ENCODE data around the gene SPAG17. TPM values are rescaled to one million over a fixed set of nuclear protein-coding genes. Genes with fewer than 3 reads are reported as not detected.

The SPAG17 gene
- total RNA-seq, 1 experiment from 2014 or later, result 0.52 TPM

- DNase-seq (ENCODE audit: low spot score), result no peak
- Mint-ChIP-seq H3K27me3 (ENCODE audit: low read depth) (no peaks in the 10 kb centered on the region), H3K4me3 (no peak overlapping the region), H3K4me1 (no peaks in the 10 kb centered on the region), H3K27ac (no peak overlapping the region), H3K36me3 (no peaks in the 10 kb centered on the region), H3K9me3 (peaks cover 7% of the 10 kb centered on the region)
- TF ChIP-seq USF1 (CRISPR knock-in tag; IDR thresholded peaks at IDR 0.05) (no peak), ZNF416 (CRISPR knock-in tag; IDR thresholded peaks at IDR 0.05) (no peak), ZMAT4 (CRISPR knock-in tag; IDR thresholded peaks at IDR 0.05) (no peak), ARID4B (CRISPR knock-in tag; IDR thresholded peaks at IDR 0.05; ENCODE audit: borderline replicate concordance) (no peak), HMGA2 (CRISPR knock-in tag; IDR thresholded peaks at IDR 0.05) (no peak), ZNF138 (CRISPR knock-in tag; conservative IDR thresholded peaks at IDR 0.05) (no peak), NR2C2 (CRISPR knock-in tag; IDR thresholded peaks at IDR 0.05) (no peak), E2F5 (CRISPR knock-in tag; IDR thresholded peaks at IDR 0.05) (no peak), MLX (CRISPR knock-in tag; IDR thresholded peaks at IDR 0.05) (no peak), ZNF396 (CRISPR knock-in tag; IDR thresholded peaks at IDR 0.05; ENCODE audit: borderline replicate concordance) (no peak), TCF7 (CRISPR knock-in tag; IDR thresholded peaks at IDR 0.05; ENCODE audit: low read depth) (no peak), PRRX2 (CRISPR knock-in tag; IDR thresholded peaks at IDR 0.05) (no peak), KAT7 (CRISPR knock-in tag; IDR thresholded peaks at IDR 0.05; ENCODE audit: borderline replicate concordance) (no peak), USF2 (CRISPR knock-in tag; IDR thresholded peaks at IDR 0.05) (no peak)
- POLR2A ChIA-PET, result no interaction called here
- CTCF ChIA-PET, result no interaction called here
- ATAC-seq, result no peak
These were observed 29.8 kb upstream of the SPAG17 start for GRCh38 chr1:118214866-118215265.

- DNase-seq (ENCODE audit: low spot score) (no peak), ATAC-seq (no peak)
- peaks cover 7% of the 10 kb centered on the region for H3K9me3 Mint-ChIP-seq
- ChIA-PET CTCF (interaction anchor here (0.6 to 1.8 kb wide), 2 partner anchors 13 to 855 kb away, joined by 4 to 5 read pairs; no protein-coding TSS in a partner anchor), POLR2A (no interaction called here)
- no peak overlapping the region for H3K4me3 Mint-ChIP-seq
- no peak overlapping the region for H3K27ac Mint-ChIP-seq
- no peaks in the 10 kb centered on the region for H3K36me3 Mint-ChIP-seq
- no peak for TF ChIP-seq ELF4 (CRISPR knock-in tag; IDR thresholded peaks at IDR 0.05; ENCODE audit: low read depth)
- TF ChIP-seq ZNF396 (CRISPR knock-in tag; IDR thresholded peaks at IDR 0.05; ENCODE audit: borderline replicate concordance), result no peak
- TF ChIP-seq MLX (CRISPR knock-in tag; IDR thresholded peaks at IDR 0.05), result no peak
- TF ChIP-seq JUN (CRISPR knock-in tag; IDR thresholded peaks at IDR 0.05), result no peak
- no peak for TF ChIP-seq NFATC4 (CRISPR knock-in tag; IDR thresholded peaks at IDR 0.05)
- no peak for TF ChIP-seq SP1 (CRISPR knock-in tag; conservative IDR thresholded peaks at IDR 0.05)
- TF ChIP-seq FOXK1 (CRISPR knock-in tag; IDR thresholded peaks at IDR 0.05), result no peak
- H3K27me3 Mint-ChIP-seq (ENCODE audit: low read depth), result no peaks in the 10 kb centered on the region
- peaks cover 10% of the 10 kb centered on the region for H3K4me1 Mint-ChIP-seq
These were observed 25.7 kb upstream of the SPAG17 start for GRCh38 chr1:118210723-118211110.

All from WTC11 (cell line).